ENCODE results near the gene RBM11.
"Not testable (repeated sequence)": the region's sequence is repeated elsewhere in the genome, so short reads cannot be mapped to it uniquely, and the experiment has no call there.

The RBM11 gene, protein sequence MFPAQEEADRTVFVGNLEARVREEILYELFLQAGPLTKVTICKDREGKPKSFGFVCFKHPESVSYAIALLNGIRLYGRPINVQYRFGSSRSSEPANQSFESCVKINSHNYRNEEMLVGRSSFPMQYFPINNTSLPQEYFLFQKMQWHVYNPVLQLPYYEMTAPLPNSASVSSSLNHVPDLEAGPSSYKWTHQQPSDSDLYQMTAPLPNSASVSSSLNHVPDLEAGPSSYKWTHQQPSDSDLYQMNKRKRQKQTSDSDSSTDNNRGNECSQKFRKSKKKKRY

GRCh38 chr21:14215971-14216641 is at the start of gene RBM11:
Gene RBM11 (plus strand): TSS chr21:14216157. CDS start chr21:14216187, 30 bp downstream.
- peak; percentile 42 for DNase-seq

- not testable (repeated sequence) for DNase-seq
Observed at GRCh38 chr21:14166463-14167223, 49.3 kb upstream of the RBM11 start.

DNA sequence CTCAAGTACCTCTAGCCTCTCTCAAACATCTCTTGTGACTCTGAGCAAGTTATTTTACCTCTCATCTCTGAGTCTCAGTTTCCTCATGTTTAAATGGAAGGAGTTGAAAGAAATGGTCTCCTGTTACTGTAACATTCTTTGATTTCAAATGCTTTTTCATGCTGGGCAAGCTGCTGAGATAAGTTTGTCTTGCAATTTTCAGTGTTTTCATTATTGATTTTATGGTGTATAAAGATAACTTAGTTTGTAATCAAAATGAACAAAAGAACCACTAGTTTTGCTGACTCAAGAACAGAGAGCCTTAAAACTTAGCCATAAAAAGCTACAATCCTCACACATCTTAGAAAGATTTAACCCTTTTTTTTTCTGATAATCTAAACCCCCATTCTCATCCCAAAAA is 9.7 kb upstream of the RBM11 start:
- no peak for DNase-seq

DNA sequence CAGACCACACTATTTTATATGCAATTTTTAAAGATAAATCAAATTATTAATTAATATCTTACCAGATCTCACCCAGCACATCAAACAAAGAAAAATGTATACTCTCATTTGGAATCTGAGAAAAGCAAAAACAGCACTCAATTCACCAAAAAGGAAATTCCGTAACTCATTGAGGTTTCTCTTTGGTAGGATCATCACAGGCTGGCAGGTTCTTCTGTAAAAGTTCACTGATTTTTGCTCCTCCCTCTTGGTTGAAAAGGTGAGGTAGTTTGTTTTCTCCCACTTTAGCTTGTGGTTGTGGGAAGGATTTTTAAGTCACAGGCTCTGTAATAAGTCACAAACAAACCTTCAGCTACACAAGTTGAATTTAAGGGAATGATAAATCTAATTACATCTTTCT is 5.2 kb upstream of the RBM11 start, which contains the start of gene LIPI:
LIPI (minus strand) TSS at position 218 of the 400 bp plus-strand sequence; CDS start at position 108, 110 bp downstream.
- DNase-seq, result no peak

GRCh38 chr21:14213164-14213563 is 2.8 kb upstream of the RBM11 start:
- DNase-seq, result no peak

- no peak for DNase-seq
Observed at GRCh38 chr21:14223365-14223764, 7.4 kb downstream of the RBM11 start.

DNA sequence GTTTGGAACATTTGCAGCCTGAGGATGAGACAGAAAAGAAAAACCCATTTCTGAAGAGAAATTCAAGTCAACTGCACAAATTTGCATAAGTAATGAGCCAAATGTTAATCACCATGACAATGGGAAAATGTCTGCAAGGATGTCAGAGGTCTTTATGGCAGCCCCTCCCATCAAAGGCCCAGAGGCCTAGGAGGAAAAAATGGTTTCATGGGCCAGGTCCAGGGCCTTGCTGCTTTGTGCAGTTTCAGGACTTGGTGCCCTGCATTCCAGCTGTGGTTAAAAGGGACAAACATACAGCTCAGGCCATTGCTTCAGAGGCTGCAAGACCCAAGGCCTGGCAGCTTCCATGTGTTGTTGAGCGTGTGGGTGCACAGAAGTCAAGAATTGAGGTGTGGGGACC is 13.4 kb downstream of the RBM11 start:
- DNase-seq, result no peak

GRCh38 chr21:14235101-14235500 is 19.1 kb downstream of the RBM11 start:
- DNase-seq, result no peak

DNA sequence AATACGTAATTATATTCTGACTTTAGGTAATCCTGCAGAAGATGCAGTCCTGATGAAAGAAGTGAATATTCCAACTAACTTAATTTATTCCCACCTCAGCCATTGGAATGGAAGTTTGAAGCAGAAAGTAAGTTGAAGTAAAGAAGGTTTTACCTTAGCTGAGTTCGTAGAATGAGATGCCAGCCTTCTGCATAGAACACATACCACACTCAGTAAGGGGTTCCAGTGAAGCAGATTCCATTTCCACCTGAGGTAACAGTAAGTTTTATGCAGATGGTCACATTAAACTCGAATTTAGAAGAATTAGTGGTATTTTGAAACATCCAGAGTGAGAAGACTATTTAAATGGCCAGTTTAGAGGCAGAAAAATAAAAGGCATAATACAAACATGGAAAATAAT is 20.2 kb downstream of the RBM11 start:
- no peak for DNase-seq

- DNase-seq, result no peak
Observed at GRCh38 chr21:14239281-14239680, 23.3 kb downstream of the RBM11 start.

- DNase-seq, result no peak
Observed at GRCh38 chr21:14241297-14241696, 25.3 kb downstream of the RBM11 start.

GRCh38 chr21:14243461-14243860 is 27.5 kb downstream of the RBM11 start:
- no peak for DNase-seq

DNA sequence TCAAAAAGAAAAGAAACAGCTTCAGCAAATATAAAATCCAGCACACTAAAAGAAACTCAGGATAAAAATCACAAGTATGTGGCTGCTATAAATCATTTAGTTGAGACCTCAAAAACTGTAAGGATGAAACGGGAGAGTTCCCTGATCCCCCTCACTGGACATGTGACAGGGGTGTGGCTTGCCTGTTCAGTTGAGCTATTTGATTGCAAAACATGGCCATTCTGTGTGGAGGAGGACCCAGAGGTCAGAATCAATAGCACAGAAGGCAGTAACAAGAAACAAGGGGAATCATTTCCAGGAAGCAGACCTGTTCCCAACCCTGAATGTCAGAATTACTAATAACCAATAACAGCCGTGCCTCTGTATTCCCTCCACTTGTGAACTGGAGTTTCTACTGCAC is 27.9 kb downstream of the RBM11 start:
- no peak for DNase-seq

GRCh38 chr21:14244911-14245310 is 29.0 kb downstream of the RBM11 start:
- no peak for DNase-seq

GRCh38 chr21:14245711-14246110 is 29.8 kb downstream of the RBM11 start:
- no peak for DNase-seq

- DNase-seq, result no peak
Observed at GRCh38 chr21:14251336-14251735, 35.4 kb downstream of the RBM11 start.

GRCh38 chr21:14259747-14260146 is 43.8 kb downstream of the RBM11 start:
- DNase-seq, result peak; percentile 24

GRCh38 chr21:14260174-14260764 is 44.3 kb downstream of the RBM11 start:
- DNase-seq, result no peak

- DNase-seq, result no peak
Observed at GRCh38 chr21:14262039-14262438, 46.1 kb downstream of the RBM11 start.

DNA sequence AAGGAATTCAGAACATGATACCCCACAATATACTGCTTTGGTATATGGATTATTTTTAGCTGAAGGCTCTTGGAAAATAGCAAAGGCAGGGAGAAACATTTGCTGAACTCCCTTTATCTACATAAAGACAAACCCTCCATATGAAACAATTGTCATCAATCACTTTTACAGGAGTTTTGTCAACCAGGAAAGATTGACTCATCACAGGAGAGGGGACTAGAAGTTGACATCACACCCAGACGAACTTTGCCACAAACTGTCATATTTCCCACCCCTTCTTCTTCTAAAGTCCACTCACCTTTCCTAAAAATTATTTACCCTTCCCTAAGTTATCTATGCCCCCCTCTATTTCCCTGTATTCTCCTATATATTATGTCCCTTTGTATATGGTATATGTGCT is 47.9 kb downstream of the RBM11 start:
- DNase-seq, result no peak

DNA sequence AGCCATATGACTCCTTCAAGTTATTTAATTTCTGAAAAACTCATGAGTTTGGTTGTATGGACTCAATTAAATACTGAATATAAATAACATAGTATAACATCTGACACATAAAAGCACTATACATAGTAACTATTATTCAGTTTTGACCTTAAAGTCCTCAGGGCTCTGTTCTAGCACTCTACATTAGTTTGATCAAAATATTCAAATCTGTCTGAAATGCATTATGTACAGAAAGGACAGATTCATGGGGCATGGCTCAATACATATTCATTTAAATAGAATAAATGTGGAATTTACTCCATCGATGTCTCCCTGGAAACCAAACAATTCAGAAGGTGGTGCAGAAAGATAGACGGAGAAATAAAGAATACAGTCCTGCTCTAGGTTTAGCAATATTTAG is 49.1 kb downstream of the RBM11 start:
- no peak for DNase-seq

GRCh38 chr21:14267076-14267475 is 51.1 kb downstream of the RBM11 start:
- DNase-seq, result no peak

GRCh38 chr21:14270631-14271030 is 54.7 kb downstream of the RBM11 start:
- DNase-seq, result no peak
